T-helper 17 cell (primary cell): ENCODE measurements around the gene AFF3. TPM values are rescaled to one million over a fixed set of nuclear protein-coding genes. Genes with fewer than 3 reads are reported as not detected.
A peak's percentile ranks its signal among the peaks of the same experiment; 100 is the strongest.

Experiments used
- ATAC-seq: fragments of 150-1000 bp; cut with Tn5 transposase; 2 replicates; pipeline ENCODE4 v1.10.0; 2021; ENCODE audit warnings: mild to moderate bottlenecking, moderate library complexity
- DNase-seq, 3 donors: peaks; one replicate each; pipeline versions ENCODE4 v3.0.0 to v3.0.0-alpha.2; 2020 to 2021
- H3K9me3 ChIP-seq: one replicate; pipeline ENCODE4 v1.7.0; 2013; ENCODE audit warnings: low read length, mild to moderate bottlenecking; ENCODE audit not compliant: control insufficient read depth, poor library complexity, severe bottlenecking
- H3K27ac Mint-ChIP-seq: one replicate; pipeline ENCODE4 v1.8.0; 2022; ENCODE audit warnings: mild to moderate bottlenecking, moderate library complexity, mixed read lengths
- H3K27me3 Mint-ChIP-seq: one replicate; pipeline ENCODE4 v1.8.0; 2022; ENCODE audit warnings: mixed read lengths
- H3K36me3 Mint-ChIP-seq: one replicate; pipeline ENCODE4 v1.8.0; 2022; ENCODE audit warnings: low read depth, mixed read lengths
- H3K4me1 Mint-ChIP-seq: one replicate; pipeline ENCODE4 v1.8.0; 2022; ENCODE audit warnings: mild to moderate bottlenecking, mixed read lengths
- H3K4me3 Mint-ChIP-seq: one replicate; pipeline ENCODE4 v1.8.0; 2022; ENCODE audit warnings: mild to moderate bottlenecking, moderate library complexity, mixed read lengths
- total RNA-seq, 4 donors: library from RNA in 2 of 4; stranded (reverse) in 2 of 4; gene quantifications; one replicate each; pipeline ENCODE4 v1.2.3 and lab custom pipeline; 2022 to 2026

The AFF3 gene, protein sequence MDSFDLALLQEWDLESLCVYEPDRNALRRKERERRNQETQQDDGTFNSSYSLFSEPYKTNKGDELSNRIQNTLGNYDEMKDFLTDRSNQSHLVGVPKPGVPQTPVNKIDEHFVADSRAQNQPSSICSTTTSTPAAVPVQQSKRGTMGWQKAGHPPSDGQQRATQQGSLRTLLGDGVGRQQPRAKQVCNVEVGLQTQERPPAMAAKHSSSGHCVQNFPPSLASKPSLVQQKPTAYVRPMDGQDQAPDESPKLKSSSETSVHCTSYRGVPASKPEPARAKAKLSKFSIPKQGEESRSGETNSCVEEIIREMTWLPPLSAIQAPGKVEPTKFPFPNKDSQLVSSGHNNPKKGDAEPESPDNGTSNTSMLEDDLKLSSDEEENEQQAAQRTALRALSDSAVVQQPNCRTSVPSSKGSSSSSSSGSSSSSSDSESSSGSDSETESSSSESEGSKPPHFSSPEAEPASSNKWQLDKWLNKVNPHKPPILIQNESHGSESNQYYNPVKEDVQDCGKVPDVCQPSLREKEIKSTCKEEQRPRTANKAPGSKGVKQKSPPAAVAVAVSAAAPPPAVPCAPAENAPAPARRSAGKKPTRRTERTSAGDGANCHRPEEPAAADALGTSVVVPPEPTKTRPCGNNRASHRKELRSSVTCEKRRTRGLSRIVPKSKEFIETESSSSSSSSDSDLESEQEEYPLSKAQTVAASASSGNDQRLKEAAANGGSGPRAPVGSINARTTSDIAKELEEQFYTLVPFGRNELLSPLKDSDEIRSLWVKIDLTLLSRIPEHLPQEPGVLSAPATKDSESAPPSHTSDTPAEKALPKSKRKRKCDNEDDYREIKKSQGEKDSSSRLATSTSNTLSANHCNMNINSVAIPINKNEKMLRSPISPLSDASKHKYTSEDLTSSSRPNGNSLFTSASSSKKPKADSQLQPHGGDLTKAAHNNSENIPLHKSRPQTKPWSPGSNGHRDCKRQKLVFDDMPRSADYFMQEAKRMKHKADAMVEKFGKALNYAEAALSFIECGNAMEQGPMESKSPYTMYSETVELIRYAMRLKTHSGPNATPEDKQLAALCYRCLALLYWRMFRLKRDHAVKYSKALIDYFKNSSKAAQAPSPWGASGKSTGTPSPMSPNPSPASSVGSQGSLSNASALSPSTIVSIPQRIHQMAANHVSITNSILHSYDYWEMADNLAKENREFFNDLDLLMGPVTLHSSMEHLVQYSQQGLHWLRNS (N-terminal part only)
- total RNA-seq (10 to 100 TPM in 1 of 2 donors, 1 to 10 TPM in 1; 6.5 to 14.4 TPM), total RNA-seq (lab: John Stamatoyannopoulos, UW) (0.23 to 4.1 reads per million in 2 donors)

- no peaks in the 10 kb centered on the region for H3K9me3 ChIP-seq
- H3K27ac Mint-ChIP-seq = peak within 1 kb of the TSS; percentile 94
- peak; percentile 80 for ATAC-seq
- H3K4me3 Mint-ChIP-seq = peak within 1 kb of the TSS; percentile 89
- H3K4me1 Mint-ChIP-seq = peaks cover 31% of the 10 kb centered on the region
- H3K27me3 Mint-ChIP-seq = peaks cover 12% of the 10 kb centered on the region
- peak in 1 of 3 donors; percentile 4 for DNase-seq
- peaks cover 3% of the 10 kb centered on the region for H3K36me3 Mint-ChIP-seq
Observed at GRCh38 chr2:100142393-100142792, at the start of gene AFF3. Gene AFF3, minus strand, starts transcription at chr2:100142590. Its CDS starts 38,136 bp downstream, at chr2:100104454.

DNA sequence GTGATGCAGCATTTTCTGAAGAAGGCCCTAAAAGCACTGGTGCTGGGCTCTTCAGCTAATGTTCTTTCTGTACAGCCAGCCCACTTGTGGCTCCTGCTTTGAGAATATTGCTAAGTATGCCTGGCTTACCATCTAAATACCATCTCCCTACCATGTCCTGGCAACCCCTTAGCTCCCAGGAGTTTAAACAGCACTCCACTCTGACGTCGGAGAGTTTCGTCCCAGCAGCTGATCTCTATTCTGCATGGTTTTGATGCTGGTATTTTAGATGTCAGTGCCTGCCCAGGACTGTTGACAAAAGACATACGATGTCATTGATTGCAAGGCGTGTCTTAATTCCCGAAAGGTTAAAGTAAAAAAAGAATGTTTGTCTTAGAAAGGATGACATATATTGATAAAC is 47.0 kb upstream of the AFF3 start:
- no peak for ATAC-seq
- DNase-seq = no peak
- peaks cover 9% of the 10 kb centered on the region for H3K27me3 Mint-ChIP-seq
- no peaks in the 10 kb centered on the region for H3K36me3 Mint-ChIP-seq
- no peak overlapping the region for H3K27ac Mint-ChIP-seq
- H3K4me1 Mint-ChIP-seq = no peaks in the 10 kb centered on the region
- H3K9me3 ChIP-seq = no peaks in the 10 kb centered on the region
- H3K4me3 Mint-ChIP-seq = no peak overlapping the region

DNA sequence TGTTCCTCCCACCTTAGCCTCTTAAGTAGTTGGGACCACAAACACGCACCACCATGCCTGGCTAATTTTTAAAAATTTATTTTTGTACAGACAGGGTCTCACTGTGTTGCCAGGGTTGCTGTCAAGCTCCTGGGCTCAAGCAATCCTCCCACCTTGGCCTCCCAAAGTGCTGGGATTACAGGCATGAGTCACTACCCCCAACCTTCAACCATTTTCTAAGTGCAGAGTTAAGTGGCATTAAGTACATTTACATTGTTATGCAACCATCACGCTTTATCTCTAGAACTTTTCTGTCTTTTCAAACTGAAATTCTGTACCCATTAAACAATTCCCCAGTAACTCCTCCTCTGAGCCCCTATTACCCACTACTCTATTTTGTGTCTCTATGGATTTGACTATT is 45.9 kb upstream of the AFF3 start:
- no peak overlapping the region for H3K27ac Mint-ChIP-seq
- H3K4me1 Mint-ChIP-seq = no peaks in the 10 kb centered on the region
- H3K36me3 Mint-ChIP-seq = no peaks in the 10 kb centered on the region
- H3K4me3 Mint-ChIP-seq = no peak overlapping the region
- H3K9me3 ChIP-seq = no peaks in the 10 kb centered on the region
- DNase-seq = no peak
- no peak for ATAC-seq
- peaks cover 4% of the 10 kb centered on the region for H3K27me3 Mint-ChIP-seq

GRCh38 chr2:100186126-100186525 is 43.7 kb upstream of the AFF3 start:
- H3K9me3 ChIP-seq = no peaks in the 10 kb centered on the region
- no peak for ATAC-seq
- no peak overlapping the region for H3K27ac Mint-ChIP-seq
- no peaks in the 10 kb centered on the region for H3K27me3 Mint-ChIP-seq
- H3K4me1 Mint-ChIP-seq = no peaks in the 10 kb centered on the region
- no peak overlapping the region for H3K4me3 Mint-ChIP-seq
- DNase-seq = no peak
- H3K36me3 Mint-ChIP-seq = no peaks in the 10 kb centered on the region

- ATAC-seq = no peak
- no peaks in the 10 kb centered on the region for H3K36me3 Mint-ChIP-seq
Observed at GRCh38 chr2:100185516-100185915, 43.1 kb upstream of the AFF3 start.

DNA sequence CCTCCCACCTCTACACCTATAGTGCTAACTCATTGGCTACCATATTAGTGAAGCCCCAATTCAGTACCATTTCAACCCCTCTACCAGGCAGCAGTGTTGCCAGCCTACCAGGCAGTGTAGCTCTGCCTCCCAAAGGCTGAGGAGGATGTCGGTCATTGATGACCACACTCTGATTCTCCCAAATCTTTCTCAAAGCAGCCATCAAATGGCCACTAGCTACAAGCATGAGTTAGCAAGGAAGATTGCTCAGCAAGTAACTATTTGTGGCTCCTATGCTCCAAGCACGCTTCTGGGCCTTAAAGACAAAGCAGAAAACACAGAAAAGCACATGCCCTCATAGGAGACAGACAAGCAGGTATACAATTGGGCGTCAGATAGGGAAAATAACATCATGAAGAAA is 42.7 kb upstream of the AFF3 start:
- DNase-seq (no peak), ATAC-seq (no peak)
- Mint-ChIP-seq H3K4me3 (no peak overlapping the region), H3K27ac (no peak overlapping the region), H3K27me3 (no peaks in the 10 kb centered on the region), H3K4me1 (no peaks in the 10 kb centered on the region), H3K36me3 (no peaks in the 10 kb centered on the region)
- no peaks in the 10 kb centered on the region for H3K9me3 ChIP-seq

More at GRCh38 chr2:100185516-100185915, 43.1 kb upstream of the AFF3 start:
- Mint-ChIP-seq H3K4me3 (no peak overlapping the region), H3K27me3 (no peaks in the 10 kb centered on the region), H3K4me1 (no peaks in the 10 kb centered on the region), H3K27ac (no peak overlapping the region)
- DNase-seq = no peak
- no peaks in the 10 kb centered on the region for H3K9me3 ChIP-seq

GRCh38 chr2:100184055-100184737 is 41.8 kb upstream of the AFF3 start:
- Mint-ChIP-seq H3K4me1 (no peaks in the 10 kb centered on the region), H3K27ac (no peak overlapping the region), H3K27me3 (no peaks in the 10 kb centered on the region), H3K36me3 (no peaks in the 10 kb centered on the region), H3K4me3 (no peak overlapping the region)
- ATAC-seq = no peak
- no peaks in the 10 kb centered on the region for H3K9me3 ChIP-seq
- DNase-seq = no peak

DNA sequence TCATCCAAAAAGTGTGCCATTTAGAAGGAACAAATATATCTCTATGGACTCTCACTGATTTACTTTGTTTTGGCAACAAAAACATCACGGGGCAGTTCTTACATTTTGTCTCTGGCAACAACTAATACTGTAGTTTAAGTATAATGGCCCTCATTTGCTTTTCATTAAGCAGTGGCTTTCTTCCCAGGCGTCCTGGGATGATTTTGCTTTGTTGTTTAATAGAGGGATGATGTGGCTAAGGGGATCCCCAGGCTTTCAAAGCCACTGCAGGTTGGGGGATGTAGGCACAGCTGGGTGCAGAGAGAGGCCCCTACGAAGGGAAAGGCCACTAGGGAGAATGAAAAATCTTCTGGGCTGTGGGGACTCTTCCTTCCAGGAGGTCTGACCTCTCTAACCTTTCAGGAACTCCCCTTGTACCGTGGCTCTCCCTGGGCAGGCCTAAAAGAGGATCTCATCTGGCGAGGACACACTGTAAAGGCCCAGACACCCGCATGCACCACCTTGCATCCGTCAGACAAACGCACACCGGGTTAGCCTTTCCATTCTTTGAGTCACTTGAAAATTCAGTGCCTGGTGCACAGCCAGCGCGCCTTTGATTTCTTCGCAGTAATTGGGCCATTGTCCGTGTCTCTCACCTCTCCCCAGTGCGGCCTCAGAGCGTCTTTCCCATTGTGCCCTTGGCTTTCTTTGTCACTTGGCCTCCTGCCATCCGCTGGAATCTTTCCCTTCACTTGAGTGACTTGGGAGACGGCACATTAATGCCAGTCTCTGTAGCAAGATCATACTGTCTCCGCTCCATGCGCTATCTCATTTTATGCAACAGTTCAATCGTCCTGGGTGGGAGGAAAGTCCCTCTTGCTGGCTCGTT is 40.3 kb upstream of the AFF3 start:
- ATAC-seq = no peak
- Mint-ChIP-seq H3K27ac (no peak overlapping the region), H3K4me1 (peaks cover 2% of the 10 kb centered on the region), H3K36me3 (no peaks in the 10 kb centered on the region), H3K27me3 (no peaks in the 10 kb centered on the region), H3K4me3 (no peak overlapping the region)
- DNase-seq = no peak
- no peaks in the 10 kb centered on the region for H3K9me3 ChIP-seq

DNA sequence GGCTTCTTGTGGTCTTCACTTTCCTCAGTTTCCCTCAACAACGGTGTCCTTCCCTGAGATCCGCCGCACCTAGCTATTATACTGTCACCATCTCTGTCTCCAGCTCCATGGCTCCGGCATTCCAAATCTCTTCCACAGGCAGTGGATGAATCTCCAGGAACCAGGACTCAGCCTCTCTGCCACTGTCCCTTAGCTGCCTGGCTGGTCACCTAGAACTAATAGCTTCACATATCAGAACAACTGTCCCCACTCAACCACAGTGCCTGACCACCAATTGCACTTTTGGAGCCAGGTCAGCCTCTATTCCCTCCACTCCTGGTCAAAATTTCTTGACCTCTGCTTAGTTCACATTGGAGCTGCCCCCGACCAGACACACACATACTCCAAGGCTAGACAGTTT is 38.1 kb upstream of the AFF3 start:
- Mint-ChIP-seq H3K36me3 (no peaks in the 10 kb centered on the region), H3K27me3 (no peaks in the 10 kb centered on the region), H3K4me3 (no peak overlapping the region), H3K4me1 (peaks cover 2% of the 10 kb centered on the region), H3K27ac (no peak overlapping the region)
- ATAC-seq = no peak
- no peak for DNase-seq
- H3K9me3 ChIP-seq = no peaks in the 10 kb centered on the region

- H3K36me3 Mint-ChIP-seq = no peaks in the 10 kb centered on the region
- H3K4me3 Mint-ChIP-seq = no peak overlapping the region
- peaks cover 2% of the 10 kb centered on the region for H3K4me1 Mint-ChIP-seq
- H3K27me3 Mint-ChIP-seq = no peaks in the 10 kb centered on the region
- H3K27ac Mint-ChIP-seq = no peak overlapping the region
- ATAC-seq (no peak), DNase-seq (no peak)
- no peaks in the 10 kb centered on the region for H3K9me3 ChIP-seq
Observed at GRCh38 chr2:100179806-100180205, 37.4 kb upstream of the AFF3 start.

DNA sequence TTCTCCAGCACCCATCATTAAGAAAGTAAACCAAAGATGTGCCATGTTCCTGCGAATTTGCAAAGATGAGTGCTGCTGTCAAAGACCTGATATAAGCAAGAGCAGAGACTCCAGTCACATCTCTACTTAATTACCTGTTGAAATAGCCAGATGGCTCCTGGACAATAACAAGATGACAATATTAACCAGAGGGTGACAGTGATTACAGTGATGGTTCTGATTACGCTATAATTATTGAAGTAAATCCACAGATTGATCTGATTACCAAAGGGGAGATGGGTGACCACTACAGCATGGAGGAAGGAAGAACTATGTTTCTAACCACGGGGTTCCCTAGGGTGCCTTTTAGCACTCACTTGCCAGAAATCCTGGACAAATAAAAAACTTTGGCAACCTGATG is 36.5 kb upstream of the AFF3 start:
- Mint-ChIP-seq H3K27me3 (no peaks in the 10 kb centered on the region), H3K4me3 (no peak overlapping the region), H3K4me1 (peaks cover 2% of the 10 kb centered on the region), H3K27ac (peak overlapping the region; percentile 32), H3K36me3 (no peaks in the 10 kb centered on the region)
- DNase-seq (no peak), ATAC-seq (no peak)
- no peaks in the 10 kb centered on the region for H3K9me3 ChIP-seq
